Endometrial microvascular endothelial cells (primary cell): Measurements from ENCODE around the gene CFAP45. TPM values are rescaled to one million over a fixed set of nuclear protein-coding genes. Genes with fewer than 3 reads are reported as not detected.

Experiments
- in situ Hi-C: cut with HindIII; loops from 2 replicates; pipeline ENCODE4 v1.10.0; 2017; ENCODE audit warnings: low sequenced_read_pairs, low pct_unique_long_range_greater_than_20kb; ENCODE audit errors: inconsistent ontology term
- total RNA-seq: library from RNA; depleted of rRNA; stranded (reverse); fragments of >200 nt; gene quantifications from one replicate; pipeline ENCODE4 v1.2.3, GENCODE V29; 2015; ENCODE audit errors: inconsistent ontology term

Gene CFAP45
- total RNA-seq, 1 donor from 2014 or later: 0.19 TPM

GRCh38 chr1:159927211-159927848 lies 27.4 kb upstream of the CFAP45 start:
- in situ Hi-C loops: no loop called here

- in situ Hi-C loops: no loop called here
These were observed 25.7 kb upstream of the CFAP45 start for GRCh38 chr1:159925719-159926078.

GRCh38 chr1:159924791-159925718 lies 25.1 kb upstream of the CFAP45 start, which contains the start of gene TAGLN2:
Gene TAGLN2 (minus strand): TSS chr1:159925507. CDS start chr1:159920509, 4,998 bp downstream.
- in situ Hi-C loops: no loop called here

- in situ Hi-C loops: no loop called here
These were observed 24.2 kb upstream of the CFAP45 start for GRCh38 chr1:159924025-159924790.

GRCh38 chr1:159923203-159924024 lies 23.4 kb upstream of the CFAP45 start:
- in situ Hi-C loops: no loop called here

GRCh38 chr1:159922511-159923202 lies 22.7 kb upstream of the CFAP45 start:
- in situ Hi-C loops: no loop called here

GRCh38 chr1:159921700-159922504 lies 21.9 kb upstream of the CFAP45 start:
- in situ Hi-C loops: no loop called here

- in situ Hi-C loops: no loop called here
These were observed 21.3 kb upstream of the CFAP45 start for GRCh38 chr1:159921251-159921650.

GRCh38 chr1:159920651-159921050 lies 20.7 kb upstream of the CFAP45 start:
- in situ Hi-C loops: no loop called here

- in situ Hi-C loops: no loop called here
These were observed 20.2 kb upstream of the CFAP45 start for GRCh38 chr1:159920202-159920601.

GRCh38 chr1:159919236-159919865 lies 19.4 kb upstream of the CFAP45 start:
- in situ Hi-C loops: no loop called here

- in situ Hi-C loops: no loop called here
These were observed 18.6 kb upstream of the CFAP45 start for GRCh38 chr1:159918352-159919200.

- in situ Hi-C loops: no loop called here
These were observed 17.8 kb upstream of the CFAP45 start for GRCh38 chr1:159917533-159918351.

- in situ Hi-C loops: no loop called here
These were observed 16.5 kb upstream of the CFAP45 start for GRCh38 chr1:159916242-159917051.
